LHCN-M2 (cell line): ENCODE measurements around the gene CXCR6. TPM values are rescaled to one million over a fixed set of nuclear protein-coding genes. Genes with fewer than 3 reads are reported as not detected.
A peak's percentile ranks its signal among the peaks of the same experiment; 100 is the strongest.
"Not testable (repeated sequence)": the region's sequence is repeated elsewhere in the genome, so short reads cannot be mapped to it uniquely, and the experiment has no call there.

Experiments
- DNase-seq: peaks from one replicate; pipeline ENCODE4 v3.0.0-alpha.2; 2012; ENCODE audit warnings: low read depth
- total RNA-seq: library from RNA; depleted of rRNA; stranded (reverse); fragments of >200 nt; gene quantifications from 2 replicates; pipeline ENCODE4 v1.2.3, GENCODE V29; 2014; rRNA removed

Gene CXCR6
- total RNA-seq, 1 experiment from 2014 or later: not detected

- peak; percentile 45 for DNase-seq
Observed at GRCh38 chr3:45987368-45988291, 44.4 kb downstream of the CXCR6 start.

GRCh38 chr3:45988362-45988761 is 45.1 kb downstream of the CXCR6 start:
- no peak for DNase-seq

GRCh38 chr3:45988804-45989203 is 45.5 kb downstream of the CXCR6 start:
- peak; percentile 75 for DNase-seq

- no peak for DNase-seq
Observed at GRCh38 chr3:45990181-45990580, 46.9 kb downstream of the CXCR6 start.

- no peak for DNase-seq
Observed at GRCh38 chr3:45991341-45991740, 48.1 kb downstream of the CXCR6 start.

- DNase-seq: no peak
Observed at GRCh38 chr3:45992133-45992729, 49.0 kb downstream of the CXCR6 start.

- DNase-seq: no peak
Observed at GRCh38 chr3:45992821-45993221, 49.6 kb downstream of the CXCR6 start.

GRCh38 chr3:45993421-45994027 is 50.3 kb downstream of the CXCR6 start:
- DNase-seq: no peak

- DNase-seq: no peak
Observed at GRCh38 chr3:45994419-45995235, 51.4 kb downstream of the CXCR6 start.

GRCh38 chr3:45995236-45996192 is 52.2 kb downstream of the CXCR6 start, which contains the start of gene FYCO1:
Gene FYCO1 (minus strand): TSS chr3:45995824. CDS start chr3:45984910, 10,914 bp downstream.
- peak; percentile 81 for DNase-seq

GRCh38 chr3:45997499-45997898 is 54.2 kb downstream of the CXCR6 start:
- not testable (repeated sequence) for DNase-seq

GRCh38 chr3:45997942-45998341 is 54.7 kb downstream of the CXCR6 start:
- DNase-seq: no peak

Other genes starting within 250 kb of the CXCR6 start
- not detected in 2 replicates for gene SLC6A20, start 146.9 kb upstream of the CXCR6 start, total RNA-seq
- 9.9 and 10.2 TPM in 2 replicates for gene LZTFL1, start 101.3 kb upstream of the CXCR6 start, total RNA-seq
- not detected in 2 replicates for gene CCR9, start 56.9 kb upstream of the CXCR6 start, total RNA-seq
- gene FYCO1, start 52.4 kb downstream of the CXCR6 start, total RNA-seq: 5.7 and 10.8 TPM in 2 replicates
- gene XCR1, start 84.0 kb downstream of the CXCR6 start, total RNA-seq: 0.06 TPM in 1 of 2 replicates, not detected in the other